Mucosa of descending colon (tissue), 3 donors: ENCODE results near the gene CDKL1. TPM values are rescaled to one million over a fixed set of nuclear protein-coding genes. Genes with fewer than 3 reads are reported as not detected.

Experiments used
- ATAC-seq: fragments of 200-7000 bp; cut with Tn5 transposase; one replicate; pipeline ENCODE4 v1.9.1; 2020; ENCODE audit warnings: mild to moderate bottlenecking, moderate library complexity
- DNase-seq, 3 donors: peaks; one replicate each; pipeline ENCODE4 v3.0.0-alpha.2; 2020
- H3K36me3 ChIP-seq: fragments of 200-600 bp; one replicate; pipeline ENCODE4 v1.8.0; 2021; ENCODE audit warnings: low read depth, mild to moderate bottlenecking
- H3K4me1 ChIP-seq: fragments of 200-600 bp; one replicate; pipeline ENCODE4 v1.8.0; 2021; ENCODE audit warnings: low read depth, mild to moderate bottlenecking
- H3K4me3 ChIP-seq: fragments of 200-600 bp; one replicate; pipeline ENCODE4 v1.8.0; 2021; ENCODE audit warnings: mild to moderate bottlenecking
- H3K9me3 ChIP-seq: fragments of 200-600 bp; one replicate; pipeline ENCODE4 v1.8.0; 2021; ENCODE audit warnings: mild to moderate bottlenecking
- intact Hi-C, 2 donors: fragments of 100-400 bp; cut with DNase I in 1 of 2; cut with micrococcal nuclease in 1 of 2; formaldehyde crosslinking; loops; one replicate each; pipeline versions ENCODE4 v1.11.0 to v1.11.1; 2022; cut with DNase I, micrococcal nuclease
- total RNA-seq, 3 donors: library from RNA; stranded (reverse); fragmentation: NEBNext Ultra II Directional in 2 of 3; extraction: Animal tissue kit (Norgen Biotek cat#: 25700) in 2 of 3; gene quantifications; one replicate each; pipeline versions ENCODE4 v1.2.1 to v1.2.4, GENCODE V29; 2021 to 2023
- TF ChIP-seq, protein P1 (sequence below): fragments of 200-600 bp; IDR thresholded peaks from one replicate; pipeline ENCODE4 v1.8.0; 2022; ENCODE audit warnings: antibody characterized with exemption, mild to moderate bottlenecking
- donor health status: DM: no; HTN: no; CAD: no; lungs with moderate emphysema.
- donor health status: DM: no; HTN: no; CAD: no.
- donor health status: DM: no; HTN: yes; CAD: no.

CDKL1 gene
- total RNA-seq, 3 donors from 2014 or later, result 31.0 to 70.4 (median 53.5) TPM

- no peak for DNase-seq
- peak; percentile 43 for ATAC-seq
- H3K4me3 ChIP-seq, result no peak overlapping the region
- H3K36me3 ChIP-seq, result no peaks in the 10 kb centered on the region
- H3K4me1 ChIP-seq, result no peaks in the 10 kb centered on the region
- H3K9me3 ChIP-seq, result no peaks in the 10 kb centered on the region
- intact Hi-C loops, result no loop called here
- TF ChIP-seq, protein P1, sequence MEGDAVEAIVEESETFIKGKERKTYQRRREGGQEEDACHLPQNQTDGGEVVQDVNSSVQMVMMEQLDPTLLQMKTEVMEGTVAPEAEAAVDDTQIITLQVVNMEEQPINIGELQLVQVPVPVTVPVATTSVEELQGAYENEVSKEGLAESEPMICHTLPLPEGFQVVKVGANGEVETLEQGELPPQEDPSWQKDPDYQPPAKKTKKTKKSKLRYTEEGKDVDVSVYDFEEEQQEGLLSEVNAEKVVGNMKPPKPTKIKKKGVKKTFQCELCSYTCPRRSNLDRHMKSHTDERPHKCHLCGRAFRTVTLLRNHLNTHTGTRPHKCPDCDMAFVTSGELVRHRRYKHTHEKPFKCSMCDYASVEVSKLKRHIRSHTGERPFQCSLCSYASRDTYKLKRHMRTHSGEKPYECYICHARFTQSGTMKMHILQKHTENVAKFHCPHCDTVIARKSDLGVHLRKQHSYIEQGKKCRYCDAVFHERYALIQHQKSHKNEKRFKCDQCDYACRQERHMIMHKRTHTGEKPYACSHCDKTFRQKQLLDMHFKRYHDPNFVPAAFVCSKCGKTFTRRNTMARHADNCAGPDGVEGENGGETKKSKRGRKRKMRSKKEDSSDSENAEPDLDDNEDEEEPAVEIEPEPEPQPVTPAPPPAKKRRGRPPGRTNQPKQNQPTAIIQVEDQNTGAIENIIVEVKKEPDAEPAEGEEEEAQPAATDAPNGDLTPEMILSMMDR, result no peak
These were observed 92.8 kb downstream of the CDKL1 start for GRCh38 chr14:50303744-50304471.

DNA sequence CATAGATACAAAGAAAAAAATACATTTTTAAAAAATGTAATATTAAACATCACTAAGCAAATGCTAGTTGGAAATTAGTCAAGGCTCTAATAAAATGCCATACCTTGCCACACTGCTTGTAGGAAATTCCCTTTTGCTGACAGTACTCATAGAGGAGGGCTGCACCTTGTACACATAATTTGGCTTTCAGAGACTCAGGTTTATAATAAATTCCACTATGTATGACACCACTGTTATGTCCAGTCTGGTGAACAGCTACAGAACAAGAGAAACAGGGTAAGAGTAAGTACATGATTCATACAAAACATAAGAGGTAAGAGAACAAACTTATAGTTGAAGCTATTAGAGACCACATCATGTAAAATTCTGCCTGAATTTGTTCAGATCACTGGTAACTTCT is 94.8 kb downstream of the CDKL1 start:
- no peaks in the 10 kb centered on the region for H3K36me3 ChIP-seq
- DNase-seq (no peak), ATAC-seq (no peak)
- TF ChIP-seq, protein P1, result no peak
- H3K4me1 ChIP-seq, result no peaks in the 10 kb centered on the region
- intact Hi-C loops, result no loop called here
- no peak overlapping the region for H3K4me3 ChIP-seq
- no peaks in the 10 kb centered on the region for H3K9me3 ChIP-seq

DNA sequence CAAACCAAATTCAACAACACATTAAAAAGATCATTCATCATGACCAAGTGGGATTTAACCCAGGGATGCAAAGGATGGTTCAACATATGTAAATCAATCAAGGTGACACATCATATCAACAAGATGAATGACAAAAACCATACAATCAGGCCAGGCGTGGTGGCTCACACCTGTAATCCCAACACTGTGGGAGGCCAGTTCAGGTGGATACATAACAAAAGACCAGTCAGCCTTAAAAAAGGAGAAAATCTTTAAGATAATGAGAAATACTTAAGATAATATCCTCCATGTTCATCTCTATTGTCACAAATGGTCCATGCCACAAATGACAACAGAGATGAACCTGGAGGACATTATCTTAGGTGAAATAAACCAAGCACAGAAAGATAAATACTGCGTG is 97.1 kb downstream of the CDKL1 start:
- no peaks in the 10 kb centered on the region for H3K9me3 ChIP-seq
- DNase-seq (no peak), ATAC-seq (no peak)
- no peaks in the 10 kb centered on the region for H3K4me1 ChIP-seq
- intact Hi-C loops, result no loop called here
- H3K36me3 ChIP-seq, result no peaks in the 10 kb centered on the region
- TF ChIP-seq, protein P1, result no peak
- no peak overlapping the region for H3K4me3 ChIP-seq

GRCh38 chr14:50290306-50290705 is 106.4 kb downstream of the CDKL1 start:
- no peak overlapping the region for H3K4me3 ChIP-seq
- no peaks in the 10 kb centered on the region for H3K4me1 ChIP-seq
- no peaks in the 10 kb centered on the region for H3K9me3 ChIP-seq
- DNase-seq, result no peak
- intact Hi-C loops, result no loop called here
- H3K36me3 ChIP-seq, result no peaks in the 10 kb centered on the region
- ATAC-seq, result no peak
- TF ChIP-seq, protein P1, result no peak

DNA sequence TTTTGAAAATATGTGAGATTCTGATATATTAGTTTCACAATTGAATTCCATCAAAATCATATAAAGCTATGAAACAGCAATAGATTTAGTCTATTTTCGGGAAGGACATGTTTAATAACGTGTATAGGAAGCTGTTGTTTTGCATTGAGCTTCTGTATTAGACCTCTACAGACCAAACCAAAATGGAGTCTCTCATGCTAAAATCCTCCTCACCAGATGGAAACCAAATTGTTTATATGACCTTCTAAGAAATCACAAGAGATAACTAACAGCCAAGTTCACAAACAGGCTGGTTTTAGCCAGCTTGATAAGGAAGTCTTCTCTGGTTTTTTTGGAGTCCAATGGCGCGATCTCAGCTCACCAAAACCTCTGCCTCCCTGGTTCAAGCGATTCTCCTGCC is 108.5 kb downstream of the CDKL1 start:
- Histone ChIP-seq H3K4me3 (no peak overlapping the region), H3K9me3 (no peaks in the 10 kb centered on the region), H3K36me3 (no peaks in the 10 kb centered on the region), H3K4me1 (no peaks in the 10 kb centered on the region)
- ATAC-seq, result no peak
- DNase-seq, result no peak
- TF ChIP-seq, protein P1, result no peak
- intact Hi-C loops, result no loop called here
